GM12864 (cell line): ENCODE measurements around the gene GALNTL6.

Source experiments
- DNase-seq: peaks from one replicate; pipeline ENCODE4 v3.0.0-alpha.2; 2011; ENCODE audit warnings: low read depth
- H3K4me3 ChIP-seq: 2 replicates; pipeline ENCODE4 v1.5.1; 2011; ENCODE audit warnings: mild to moderate bottlenecking, low read depth, low read length, control low read depth
- TF ChIP-seq, protein P1 (sequence below): IDR thresholded peaks from 2 replicates; pipeline ENCODE4 v1.5.1; 2011; ENCODE audit warnings: low read depth, mild to moderate bottlenecking, moderate library complexity, low read length, control low read depth, inconsistent platforms; ENCODE audit errors: missing control alignments

The GALNTL6 gene

DNA sequence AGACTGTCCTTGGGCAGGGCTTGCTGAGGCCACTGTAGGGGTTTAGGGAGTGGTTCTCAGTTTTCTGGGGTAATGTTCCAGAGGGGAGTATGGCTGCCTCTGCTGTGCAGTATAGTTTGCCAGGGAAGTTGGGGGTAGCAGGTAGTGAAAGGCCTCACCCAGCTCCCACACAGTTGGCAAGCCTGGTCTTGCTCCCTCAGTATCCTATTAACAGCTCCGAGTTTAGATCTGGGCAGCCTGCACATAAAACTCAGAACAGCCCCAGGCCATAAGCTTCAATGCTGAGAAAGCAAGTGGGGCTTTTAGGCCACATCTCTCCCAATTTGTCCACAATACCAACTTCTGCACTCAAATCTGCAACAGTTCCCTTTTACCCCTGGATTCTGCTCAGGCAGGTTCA lies 205.2 kb downstream of the GALNTL6 start:
- no peak overlapping the region for H3K4me3 ChIP-seq
- TF ChIP-seq, protein P1, sequence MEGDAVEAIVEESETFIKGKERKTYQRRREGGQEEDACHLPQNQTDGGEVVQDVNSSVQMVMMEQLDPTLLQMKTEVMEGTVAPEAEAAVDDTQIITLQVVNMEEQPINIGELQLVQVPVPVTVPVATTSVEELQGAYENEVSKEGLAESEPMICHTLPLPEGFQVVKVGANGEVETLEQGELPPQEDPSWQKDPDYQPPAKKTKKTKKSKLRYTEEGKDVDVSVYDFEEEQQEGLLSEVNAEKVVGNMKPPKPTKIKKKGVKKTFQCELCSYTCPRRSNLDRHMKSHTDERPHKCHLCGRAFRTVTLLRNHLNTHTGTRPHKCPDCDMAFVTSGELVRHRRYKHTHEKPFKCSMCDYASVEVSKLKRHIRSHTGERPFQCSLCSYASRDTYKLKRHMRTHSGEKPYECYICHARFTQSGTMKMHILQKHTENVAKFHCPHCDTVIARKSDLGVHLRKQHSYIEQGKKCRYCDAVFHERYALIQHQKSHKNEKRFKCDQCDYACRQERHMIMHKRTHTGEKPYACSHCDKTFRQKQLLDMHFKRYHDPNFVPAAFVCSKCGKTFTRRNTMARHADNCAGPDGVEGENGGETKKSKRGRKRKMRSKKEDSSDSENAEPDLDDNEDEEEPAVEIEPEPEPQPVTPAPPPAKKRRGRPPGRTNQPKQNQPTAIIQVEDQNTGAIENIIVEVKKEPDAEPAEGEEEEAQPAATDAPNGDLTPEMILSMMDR = no peak
- no peak for DNase-seq

- no peak overlapping the region for H3K4me3 ChIP-seq
- no peak for DNase-seq
- TF ChIP-seq, protein P1 = no peak
Measured at GRCh38 chr4:172035562-172035961, 222.4 kb downstream of the GALNTL6 start.

- no peak for DNase-seq
- no peak overlapping the region for H3K4me3 ChIP-seq
- TF ChIP-seq, protein P1 = no peak
Measured at GRCh38 chr4:172040766-172041165, 227.6 kb downstream of the GALNTL6 start.

DNA sequence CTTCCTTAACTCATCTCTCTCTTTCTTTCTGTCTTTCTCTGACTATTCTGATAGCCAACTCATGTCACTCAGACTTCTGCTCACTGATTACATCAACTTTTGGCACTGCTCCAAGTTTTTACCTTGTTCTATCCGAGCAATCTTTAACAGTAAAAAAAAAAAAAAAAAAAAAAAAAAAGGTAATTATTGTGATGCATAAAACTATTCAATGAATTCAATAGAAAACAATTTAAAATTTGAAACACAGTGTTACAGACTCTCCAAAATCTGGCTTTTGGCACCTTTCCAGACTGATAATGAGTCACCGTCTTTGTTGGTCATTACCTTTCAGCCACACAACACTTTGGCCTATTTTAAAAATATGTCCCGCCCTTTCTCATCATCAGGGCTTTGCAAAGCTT lies 229.5 kb downstream of the GALNTL6 start:
- TF ChIP-seq, protein P1 = no peak
- H3K4me3 ChIP-seq = no peak overlapping the region
- DNase-seq = no peak

DNA sequence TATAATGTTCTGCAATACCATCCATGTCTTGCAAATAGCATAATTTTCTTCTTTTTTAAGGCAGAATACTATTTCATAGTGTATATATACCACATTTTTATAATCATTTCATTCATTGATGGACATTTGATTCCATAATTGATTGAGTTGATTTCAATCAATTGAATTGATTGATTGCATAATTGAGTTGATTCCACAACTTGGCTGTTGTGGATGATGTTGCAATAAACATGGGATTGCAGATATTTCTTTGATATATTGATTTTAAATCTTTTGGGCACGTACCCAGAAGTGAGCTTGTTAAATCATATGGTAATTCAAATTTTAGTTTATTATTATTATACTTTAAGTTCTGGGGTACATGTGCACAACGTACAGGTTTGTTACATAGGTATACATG lies 232.8 kb downstream of the GALNTL6 start:
- DNase-seq = no peak
- H3K4me3 ChIP-seq = no peak overlapping the region
- TF ChIP-seq, protein P1 = no peak

GRCh38 chr4:172048666-172049065 lies 235.5 kb downstream of the GALNTL6 start:
- TF ChIP-seq, protein P1 = no peak
- no peak for DNase-seq
- H3K4me3 ChIP-seq = no peak overlapping the region

DNA sequence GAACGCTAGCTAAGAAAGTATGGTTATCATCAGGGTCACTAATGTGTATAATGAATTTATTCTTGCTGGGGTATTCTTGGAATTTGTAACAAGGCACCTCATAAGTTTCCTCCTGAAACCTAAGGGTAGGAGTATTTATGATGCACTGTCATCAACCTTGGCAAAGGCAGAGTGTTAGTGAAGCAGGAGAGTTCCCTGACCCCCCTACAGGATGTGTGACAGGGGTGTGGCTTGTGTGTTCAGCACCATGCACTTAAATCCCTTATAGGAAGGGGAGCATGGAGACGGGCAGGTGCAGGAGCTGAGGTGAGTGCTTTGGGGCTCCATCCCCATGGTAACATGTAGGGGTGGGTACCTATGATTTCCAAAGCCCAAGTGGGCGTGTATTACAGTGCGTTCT lies 237.7 kb downstream of the GALNTL6 start:
- no peak overlapping the region for H3K4me3 ChIP-seq
- TF ChIP-seq, protein P1 = no peak
- no peak for DNase-seq
